GM23338 (cell line): ENCODE results near the gene USP2.

Source experiments
- CREB1 ChIP-seq: fragments of 250-450 bp; sonication (Bioruptor Pico); IDR thresholded peaks from 2 replicates; pipeline ENCODE4 v1.5.0; 2020; ENCODE audit warnings: low read depth, mild to moderate bottlenecking, moderate library complexity
- CTCF ChIP-seq, 2 experiments: fragments of 200-600 bp in 1 of 2; sonication (generic) in 1 of 2; conservative IDR thresholded peaks; 2 replicates each; pipeline versions ENCODE4 v1.5.1 to v1.6.1; 2016 to 2017; ENCODE audit warnings: antibody characterized with exemption in 2 of 2, low read depth in 2 of 2, mild to moderate bottlenecking in 2 of 2, moderate library complexity in 1 of 2
- EZH2 ChIP-seq: fragments of 200-600 bp; sonication (generic); IDR thresholded peaks from one replicate; pipeline ENCODE4 v1.8.0; 2017; ENCODE audit warnings: antibody characterized with exemption, mild to moderate bottlenecking, low read depth; ENCODE audit not compliant: unreplicated experiment
- EZH2phosphoT487 ChIP-seq: fragments of 200-600 bp; sonication (generic); IDR thresholded peaks from one replicate; pipeline ENCODE4 v1.8.1; 2018; ENCODE audit warnings: antibody characterized with exemption; ENCODE audit not compliant: unreplicated experiment
- JUNB ChIP-seq: IDR thresholded peaks from one replicate; pipeline ENCODE4 v1.6.1; 2016; ENCODE audit warnings: antibody characterized with exemption; ENCODE audit not compliant: unreplicated experiment
- POLR2AphosphoS5 ChIP-seq: IDR thresholded peaks from 2 replicates; pipeline ENCODE4 v1.6.1; 2016; ENCODE audit warnings: antibody characterized with exemption, low read depth
- REST ChIP-seq: IDR thresholded peaks from one replicate; pipeline ENCODE4 v1.6.1; 2018; ENCODE audit warnings: antibody characterized with exemption; ENCODE audit not compliant: unreplicated experiment
- ZNF331 ChIP-seq: fragments of 250-450 bp; sonication (Bioruptor Pico); IDR thresholded peaks from 2 replicates; pipeline ENCODE4 v1.5.0; 2020; ENCODE audit warnings: low read depth, mild to moderate bottlenecking, moderate library complexity

GRCh38 chr11:119370486-119371046 lies 10.9 kb downstream of the USP2 start:
- TF ChIP-seq CTCF (conservative IDR thresholded peaks at IDR 0.05; ENCODE audit: low read depth in 2 of 2): no peak
- no peak for TF ChIP-seq POLR2AphosphoS5
- no peak for TF ChIP-seq JUNB
- TF ChIP-seq EZH2phosphoT487: no peak
- no peak for TF ChIP-seq EZH2
- TF ChIP-seq REST: no peak
- TF ChIP-seq CREB1 (CRISPR knock-in tag): no peak
- no peak for TF ChIP-seq ZNF331 (CRISPR knock-in tag)
